Right atrium auricular region (tissue), 2 donors: ENCODE data around the gene TACSTD2. TPM values are rescaled to one million over a fixed set of nuclear protein-coding genes. Genes with fewer than 3 reads are reported as not detected.

Experiments used
- DNase-seq: peaks from one replicate; pipeline ENCODE4 v3.0.0-alpha.2; 2019; ENCODE audit warnings: low spot score
- H3K27ac ChIP-seq, 2 donors: fragments of 200-600 bp; sonication (generic); 1 replicate in 1 of 2; 2 replicates in 1 of 2; pipeline ENCODE4 v1.5.1; 2016 to 2019
- H3K27me3 ChIP-seq, 2 donors: fragments of 200-600 bp; sonication (generic); one replicate each; pipeline versions ENCODE4 v1.5.1 to v1.6.0; 2017 to 2019
- H3K36me3 ChIP-seq: fragments of 200-600 bp; sonication (generic); one replicate; pipeline ENCODE4 v1.5.1; 2016
- H3K4me1 ChIP-seq, 2 donors: fragments of 200-600 bp; sonication (generic); one replicate each; pipeline versions ENCODE4 v1.5.1 to v1.6.0; 2017 to 2019
- H3K4me3 ChIP-seq, 2 donors: fragments of 200-600 bp; sonication (generic); 1 replicate in 1 of 2; 2 replicates in 1 of 2; pipeline ENCODE4 v1.5.1; 2017 to 2019; ENCODE audit warnings: mild to moderate bottlenecking in 1 of 2, moderate library complexity in 1 of 2
- H3K9me3 ChIP-seq, 2 donors: fragments of 200-600 bp; sonication (generic); one replicate each; pipeline ENCODE4 v1.5.1; 2019
- CTCF ChIP-seq, 2 donors: fragments of 200-600 bp; sonication (generic); IDR thresholded peaks; one replicate each; pipeline ENCODE4 v1.5.1; 2019; ENCODE audit warnings: antibody characterized with exemption in 2 of 2
- total RNA-seq, 2 donors: library from RNA; depleted of rRNA; stranded (reverse); fragments of >200 nt; gene quantifications; one replicate each; pipeline ENCODE4 v1.1.0, GENCODE V29; 2016

Gene TACSTD2
- total RNA-seq, 2 donors from 2014 or later: 0.71 TPM; not detected in 1

DNA sequence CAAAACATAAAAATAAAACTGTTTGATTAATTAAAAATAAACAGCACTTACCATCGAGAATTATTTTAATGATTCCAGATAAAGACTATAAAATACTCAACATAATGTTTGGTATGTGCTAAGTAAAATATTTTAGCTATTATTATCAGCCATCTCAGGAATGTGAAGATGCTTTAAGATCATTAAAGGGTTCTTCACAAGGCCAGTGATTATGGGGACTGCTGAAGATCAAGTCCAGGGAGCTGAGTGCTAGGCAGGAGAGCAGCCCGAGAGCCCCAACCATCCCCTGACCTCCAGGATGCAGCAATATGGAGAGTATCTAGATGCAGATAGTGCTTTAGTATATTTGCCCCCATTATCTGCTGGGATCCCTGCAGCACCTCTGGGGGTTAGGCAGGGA, 4.6 kb upstream of the TACSTD2 start:
- Histone ChIP-seq H3K4me3 (no peak overlapping the region), H3K27ac (no peak overlapping the region), H3K36me3 (no peaks in the 10 kb centered on the region), H3K27me3 (peaks cover 0 to 12% of the 10 kb centered on the region in 2 donors), H3K4me1 (peaks cover 0 to 24% of the 10 kb centered on the region in 2 donors), H3K9me3 (no peaks in the 10 kb centered on the region)
- DNase-seq: no peak
- no peak for TF ChIP-seq CTCF (IDR thresholded peaks at IDR 0.05)

DNA sequence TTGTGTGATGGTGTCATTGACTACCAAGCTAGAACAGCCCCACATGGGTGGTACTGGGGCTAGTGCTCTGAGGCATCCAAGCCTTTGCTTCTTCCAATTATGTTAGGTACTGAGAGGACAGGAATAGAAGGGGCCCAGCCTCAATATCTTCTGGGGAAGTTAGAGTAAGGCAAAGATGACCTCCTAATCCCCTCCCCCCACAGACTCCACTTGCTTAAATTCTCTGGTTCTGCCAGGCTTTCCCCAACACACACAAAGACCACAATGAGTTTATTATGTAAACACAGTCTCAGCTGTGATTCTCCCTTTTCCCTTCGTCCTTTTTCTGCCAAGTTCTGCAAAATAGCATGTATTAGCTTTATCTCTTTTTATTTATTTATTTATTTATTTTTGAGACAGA, 3.1 kb upstream of the TACSTD2 start:
- Histone ChIP-seq H3K27ac (no peak overlapping the region), H3K9me3 (no peaks in the 10 kb centered on the region), H3K4me1 (peaks cover 0 to 31% of the 10 kb centered on the region in 2 donors), H3K27me3 (peaks cover 7 to 23% of the 10 kb centered on the region in 2 donors), H3K4me3 (no peak overlapping the region), H3K36me3 (no peaks in the 10 kb centered on the region)
- no peak for TF ChIP-seq CTCF (IDR thresholded peaks at IDR 0.05)
- no peak for DNase-seq

GRCh38 chr1:58577654-58578030, 590 bp upstream of the TACSTD2 start:
- TF ChIP-seq CTCF (IDR thresholded peaks at IDR 0.05): no peak
- H3K9me3 ChIP-seq: no peaks in the 10 kb centered on the region
- H3K27me3 ChIP-seq: peaks cover 7 to 23% of the 10 kb centered on the region in 2 donors
- DNase-seq: no peak
- H3K4me1 ChIP-seq: peaks cover 0 to 16% of the 10 kb centered on the region in 2 donors
- no peak overlapping the region for H3K27ac ChIP-seq
- H3K4me3 ChIP-seq: peak overlapping the region in 1 of 2 donors; percentile 43
- no peaks in the 10 kb centered on the region for H3K36me3 ChIP-seq

DNA sequence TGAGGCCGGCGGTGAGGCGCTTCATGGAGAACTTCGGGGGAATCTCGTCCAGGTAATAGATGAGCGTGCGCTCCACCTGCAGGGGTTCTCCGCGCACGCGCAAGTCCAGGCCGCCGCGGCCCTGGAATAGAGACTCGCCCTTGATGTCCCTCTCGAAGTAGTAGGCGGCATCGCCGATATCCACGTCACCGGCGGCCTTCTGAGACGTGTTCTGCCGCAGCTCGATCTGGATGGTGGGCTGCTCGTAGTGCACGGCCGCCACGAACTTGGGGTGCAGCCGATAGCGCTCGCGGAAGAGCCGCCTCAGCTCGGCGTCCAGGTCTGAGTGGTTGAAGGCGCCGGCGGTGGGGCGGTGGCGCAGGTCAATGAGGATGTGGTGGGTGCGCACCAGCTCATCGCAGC, 726 bp downstream of the TACSTD2 start:
- no peak for DNase-seq
- no peak for TF ChIP-seq CTCF (IDR thresholded peaks at IDR 0.05)
- Histone ChIP-seq H3K27ac (no peak overlapping the region), H3K27me3 (peaks cover 7 to 23% of the 10 kb centered on the region in 2 donors), H3K4me3 (peak overlapping the region; percentile 10 to 43), H3K36me3 (no peaks in the 10 kb centered on the region), H3K9me3 (no peaks in the 10 kb centered on the region), H3K4me1 (peaks cover 0 to 16% of the 10 kb centered on the region in 2 donors)

DNA sequence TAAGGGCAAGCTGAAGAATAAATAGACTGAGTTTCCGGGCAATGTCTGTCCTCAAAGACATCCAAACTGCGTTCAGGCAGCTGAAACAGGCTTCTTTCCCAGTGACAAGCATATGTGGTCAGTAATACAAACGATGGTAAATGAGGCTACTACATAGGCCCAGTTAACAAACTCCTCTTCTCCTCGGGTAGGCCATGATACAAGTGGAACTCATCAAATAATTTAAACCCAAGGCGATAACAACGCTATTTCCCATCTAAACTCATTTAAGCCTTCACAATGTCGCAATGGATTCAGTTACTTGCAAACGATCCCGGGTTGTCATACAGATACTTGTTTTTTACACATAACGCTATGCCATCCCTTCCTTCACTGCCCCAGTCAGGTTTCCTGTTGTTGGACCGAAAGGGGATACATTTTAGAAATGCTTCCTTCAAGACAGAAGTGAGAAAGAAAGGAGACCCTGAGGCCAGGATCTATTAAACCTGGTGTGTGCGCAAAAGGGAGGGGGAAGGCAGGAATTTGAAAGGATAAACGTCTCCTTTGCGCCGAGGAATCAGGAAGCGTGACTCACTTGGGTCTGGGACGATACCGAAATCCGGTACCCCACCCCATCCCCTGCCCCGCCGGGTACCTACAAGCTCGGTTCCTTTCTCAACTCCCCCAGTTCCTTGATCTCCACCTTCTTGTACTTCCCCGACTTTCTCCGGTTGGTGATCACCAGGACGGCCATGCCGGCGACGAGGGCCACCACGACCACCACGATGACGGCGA, 1.3 kb downstream of the TACSTD2 start:
- no peak for TF ChIP-seq CTCF (IDR thresholded peaks at IDR 0.05)
- H3K27ac ChIP-seq: no peak overlapping the region
- no peak for DNase-seq
- no peaks in the 10 kb centered on the region for H3K36me3 ChIP-seq
- H3K4me3 ChIP-seq: peak overlapping the region in 1 of 2 donors; percentile 43
- peaks cover 7 to 23% of the 10 kb centered on the region in 2 donors for H3K27me3 ChIP-seq
- peaks cover 0 to 16% of the 10 kb centered on the region in 2 donors for H3K4me1 ChIP-seq
- no peaks in the 10 kb centered on the region for H3K9me3 ChIP-seq
